B cell (primary cell): Measurements from ENCODE around the gene PAQR7.

Experiments used
- CTCF ChIP-seq: fragments of 200-600 bp; IDR thresholded peaks from one replicate; pipeline ENCODE4 v1.8.0; 2022; ENCODE audit warnings: antibody characterized with exemption, mild to moderate bottlenecking
- EZH2 ChIP-seq: IDR thresholded peaks from 2 replicates; pipeline ENCODE4 v1.6.1; 2012; ENCODE audit warnings: borderline replicate concordance, low read depth, mild to moderate bottlenecking, moderate library complexity, low read length; ENCODE audit not compliant: insufficient read depth, poor library complexity, severe bottlenecking

GRCh38 chr1:25879675-25880074 is 4.2 kb upstream of the PAQR7 start:
- no peak for TF ChIP-seq CTCF
- no peak for TF ChIP-seq EZH2
